DMS53 treated with DMSO at 0.1 percent for 48 hours (cell line): ENCODE measurements around the gene TRIM7.
"Not testable (repeated sequence)": the region's sequence is repeated elsewhere in the genome, so short reads cannot be mapped to it uniquely, and the experiment has no call there.

Experiments
- DNase-seq: peaks from one replicate; lab custom pipeline; 2025; ENCODE audit not compliant: unreplicated experiment; lab: John Stamatoyannopoulos, UW

TRIM7 gene

DNA sequence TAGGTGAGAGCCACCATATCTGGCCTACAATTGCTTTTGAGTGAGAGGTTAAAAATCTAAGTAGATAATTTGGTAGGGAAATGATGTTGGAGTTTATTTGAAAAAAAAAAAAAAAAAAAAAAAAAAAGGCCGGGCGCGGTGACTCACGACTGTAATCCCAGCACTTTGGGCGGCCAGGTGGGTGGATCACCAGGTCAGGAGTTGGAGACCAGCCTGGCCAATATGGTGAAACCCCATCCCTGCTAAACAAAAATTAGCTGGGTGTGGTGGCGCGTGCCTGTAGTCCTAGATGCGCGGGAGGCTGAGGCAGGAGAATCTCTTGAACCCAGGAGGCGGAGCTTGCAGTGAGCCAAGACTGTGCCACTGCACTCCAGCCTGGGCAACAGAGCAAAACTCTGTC lies 9.3 kb upstream of the TRIM7 start:
- not testable (repeated sequence) for DNase-seq

DNA sequence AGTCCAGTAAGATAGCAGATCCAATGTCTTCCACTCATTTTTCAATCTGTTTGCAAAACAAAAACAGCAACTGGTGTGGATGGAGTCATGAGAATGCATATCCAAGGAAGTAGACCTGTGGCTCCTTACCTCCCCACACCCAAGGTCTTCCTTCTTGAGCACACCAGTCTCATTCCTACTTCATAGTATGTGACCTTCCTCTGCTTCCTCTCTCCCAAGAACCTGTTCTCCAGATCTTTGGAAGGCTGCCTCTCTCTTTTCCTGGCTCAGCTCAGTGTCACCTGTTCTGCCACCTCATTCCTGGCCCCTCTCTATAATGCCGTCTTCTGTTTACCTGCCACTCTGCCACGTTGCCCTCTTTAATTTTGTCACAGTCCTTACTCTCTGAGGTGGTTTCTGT lies 7.9 kb upstream of the TRIM7 start:
- DNase-seq: no peak

DNA sequence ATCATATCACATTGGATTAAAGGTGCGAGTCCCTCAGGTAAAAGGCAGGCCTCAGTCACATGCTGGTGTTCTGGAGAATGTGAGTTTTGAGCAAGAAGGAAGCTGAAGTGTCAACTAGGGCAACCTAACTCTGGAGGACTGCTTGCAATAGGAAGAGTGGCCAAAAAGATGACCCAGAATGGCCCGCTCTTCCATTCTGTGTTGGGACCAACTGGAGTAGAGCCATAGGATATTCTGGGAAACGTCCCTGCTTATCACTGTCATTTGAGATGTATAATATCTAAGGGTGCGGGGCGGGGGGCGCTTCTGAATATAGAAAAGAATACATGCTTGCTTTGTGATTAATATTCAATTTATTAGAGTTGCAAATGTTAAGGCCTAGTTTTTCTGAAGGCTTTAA lies 7.1 kb upstream of the TRIM7 start:
- DNase-seq: no peak

DNA sequence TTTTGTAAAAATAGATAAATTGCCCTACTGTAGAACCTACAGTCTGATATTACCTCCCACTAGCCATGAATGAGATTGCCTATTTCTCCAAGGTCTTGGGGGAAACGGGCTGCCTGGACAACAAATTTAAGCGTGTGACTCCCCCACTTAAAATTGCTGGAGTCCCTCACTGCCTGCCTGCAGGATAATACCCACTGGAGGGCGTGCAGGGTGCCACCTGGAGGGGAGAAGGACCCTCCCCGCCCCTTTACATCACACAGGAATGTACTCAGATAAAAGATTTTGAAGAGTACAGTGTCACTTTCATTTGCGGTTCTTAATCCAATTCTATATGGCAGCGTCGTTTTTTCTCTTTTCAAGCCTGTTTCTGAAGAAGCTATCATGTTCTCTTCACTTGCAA lies 6.2 kb upstream of the TRIM7 start:
- no peak for DNase-seq

DNA sequence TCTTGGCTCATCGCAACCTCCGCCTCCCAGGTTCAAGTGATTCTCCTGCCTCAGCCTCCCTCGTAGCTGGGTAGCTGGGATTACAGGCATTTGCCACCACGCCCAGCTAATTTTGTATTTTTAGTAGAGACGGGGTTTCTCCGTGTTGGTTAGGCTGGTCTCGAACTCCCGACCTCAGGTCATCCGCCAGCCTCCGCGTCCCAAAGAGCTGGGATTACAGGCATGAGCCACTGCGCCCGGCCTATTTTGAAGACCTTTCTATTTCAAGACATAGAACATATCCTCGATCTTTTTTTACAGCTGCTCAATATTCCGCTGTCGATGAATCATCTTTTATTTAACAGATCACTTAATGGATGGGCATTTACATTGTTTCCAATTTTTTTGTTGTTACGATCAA lies 5.7 kb upstream of the TRIM7 start:
- not testable (repeated sequence) for DNase-seq

DNA sequence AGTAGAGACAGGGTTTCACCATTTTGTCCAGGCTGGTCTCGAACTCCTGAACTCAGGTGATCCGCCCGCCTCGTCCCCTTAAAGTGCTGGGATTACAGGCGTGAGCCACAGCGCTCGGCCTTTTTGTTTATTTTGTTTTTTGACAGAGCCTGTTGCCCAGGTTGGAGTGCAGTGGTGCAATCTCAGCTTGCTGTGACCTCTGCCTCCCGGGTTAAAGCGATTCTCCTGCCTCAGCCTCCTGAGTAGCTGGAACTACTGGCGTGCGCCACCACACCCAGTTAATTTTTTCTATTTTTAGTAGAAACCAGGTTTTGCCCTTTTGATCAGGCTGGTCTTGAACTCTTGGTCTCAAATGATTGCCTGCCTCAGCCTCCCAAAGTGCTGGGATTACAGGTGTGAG lies 5.2 kb upstream of the TRIM7 start:
- DNase-seq: not testable (repeated sequence)

DNA sequence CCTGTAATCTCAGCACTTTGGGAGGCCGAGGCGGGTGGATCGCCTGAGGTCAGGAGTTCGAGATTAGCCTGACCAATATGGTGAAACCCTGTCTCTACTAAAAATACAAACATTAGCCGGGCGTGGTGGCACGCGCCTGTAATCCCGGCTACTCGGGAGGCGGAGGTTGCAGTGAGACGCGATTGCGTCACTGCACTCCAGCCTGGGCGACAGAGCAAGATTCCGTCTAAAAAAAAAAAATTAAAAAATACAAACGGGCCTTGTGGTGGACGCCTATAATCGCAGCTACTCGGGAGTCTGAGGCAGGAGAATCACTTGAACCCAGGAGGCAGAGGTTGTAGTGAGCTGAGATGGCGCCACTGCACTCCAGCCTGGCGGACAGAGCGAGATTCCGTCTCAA lies 4.0 kb upstream of the TRIM7 start:
- DNase-seq: not testable (repeated sequence)

DNA sequence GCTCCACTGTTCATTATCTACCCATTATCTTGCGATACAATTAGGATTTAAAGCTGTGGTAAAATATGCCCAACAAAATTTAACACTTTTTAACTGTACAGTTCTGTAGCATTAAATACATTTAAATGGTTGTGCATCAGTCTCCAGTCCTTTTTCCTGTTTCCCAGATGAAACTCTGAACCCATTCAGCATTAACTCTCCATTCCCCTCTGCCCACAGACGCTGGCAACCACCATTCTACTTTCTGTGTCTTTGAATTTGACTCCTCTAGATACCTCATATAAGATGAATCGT lies 2.9 kb upstream of the TRIM7 start:
- DNase-seq: no peak

DNA sequence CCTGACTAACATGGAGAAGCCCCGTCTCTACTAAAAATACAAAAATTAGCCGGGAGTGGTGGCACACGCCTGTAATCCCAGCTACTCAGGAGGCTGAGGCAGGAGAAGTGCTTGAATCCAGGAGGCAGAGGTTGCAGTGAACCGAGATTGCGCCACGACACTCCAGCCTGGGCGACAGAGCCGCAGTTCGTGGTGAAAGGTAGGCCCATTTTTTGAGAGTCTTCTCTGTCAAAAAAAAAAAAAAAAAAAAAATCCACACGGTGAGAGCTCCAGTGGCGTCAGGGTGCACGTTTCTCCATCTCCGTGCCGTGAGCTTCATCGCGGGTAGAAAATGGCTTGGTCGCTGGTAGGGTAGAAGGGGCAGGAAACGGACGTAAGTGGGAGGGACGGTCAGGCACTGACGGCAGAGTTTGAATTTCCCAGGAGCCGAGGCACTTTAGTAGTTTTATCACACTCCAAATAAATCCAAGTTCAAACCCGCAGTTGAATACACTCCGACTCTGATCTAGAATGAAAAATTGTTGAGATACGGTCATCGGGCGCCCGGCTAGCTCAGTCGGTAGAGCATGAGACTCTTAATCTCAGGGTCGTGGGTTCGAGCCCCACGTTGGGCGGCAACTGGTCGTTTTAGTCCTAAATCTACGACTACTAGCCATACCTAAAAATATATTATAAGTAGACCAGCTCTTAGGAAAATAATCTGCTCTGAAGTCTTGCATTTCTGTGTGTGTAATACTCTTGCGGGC lies 2.4 kb upstream of the TRIM7 start:
- no peak for DNase-seq

DNA sequence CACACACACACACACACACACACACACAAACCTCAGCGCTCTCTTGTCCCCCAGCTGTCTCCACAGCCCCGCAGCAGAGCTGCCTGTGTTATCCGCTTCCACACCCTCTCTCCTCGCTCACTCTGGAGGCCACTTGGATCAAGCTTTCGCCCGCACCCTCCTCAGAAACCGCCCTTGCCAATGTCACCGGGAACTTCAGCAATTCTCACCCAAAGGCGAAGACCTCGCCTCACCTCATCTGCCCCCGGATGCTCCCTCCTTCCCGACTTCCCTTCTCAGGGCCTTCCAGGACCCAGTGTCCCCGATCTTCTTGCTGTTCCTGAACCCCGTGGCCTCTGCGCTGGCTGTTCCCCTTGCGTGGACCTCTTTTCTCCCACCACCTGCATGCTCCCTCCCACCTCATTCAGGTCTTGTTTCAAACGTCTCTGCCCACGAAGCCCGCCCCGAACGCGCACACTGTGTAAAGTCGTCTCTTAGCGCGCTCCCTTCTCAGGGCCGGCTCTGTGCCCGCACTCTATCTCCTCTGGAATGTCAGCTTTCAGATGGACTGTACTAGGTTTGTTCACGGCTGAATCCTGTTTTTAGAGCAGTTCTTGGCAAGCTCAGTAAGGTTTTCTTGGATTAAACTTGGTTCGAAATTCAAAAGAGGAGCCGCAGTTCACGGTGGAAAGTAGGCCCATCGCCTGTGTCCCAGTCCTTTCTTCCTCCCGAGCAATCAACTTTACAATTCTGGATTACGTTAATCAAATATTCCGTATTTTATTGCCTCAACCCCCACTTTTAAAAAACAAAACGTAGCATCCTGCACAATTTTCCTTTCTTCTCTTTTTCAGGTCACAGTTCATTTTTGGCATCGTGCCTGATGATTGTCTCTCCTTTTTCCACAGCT lies 1.0 kb upstream of the TRIM7 start:
- no peak for DNase-seq

DNA sequence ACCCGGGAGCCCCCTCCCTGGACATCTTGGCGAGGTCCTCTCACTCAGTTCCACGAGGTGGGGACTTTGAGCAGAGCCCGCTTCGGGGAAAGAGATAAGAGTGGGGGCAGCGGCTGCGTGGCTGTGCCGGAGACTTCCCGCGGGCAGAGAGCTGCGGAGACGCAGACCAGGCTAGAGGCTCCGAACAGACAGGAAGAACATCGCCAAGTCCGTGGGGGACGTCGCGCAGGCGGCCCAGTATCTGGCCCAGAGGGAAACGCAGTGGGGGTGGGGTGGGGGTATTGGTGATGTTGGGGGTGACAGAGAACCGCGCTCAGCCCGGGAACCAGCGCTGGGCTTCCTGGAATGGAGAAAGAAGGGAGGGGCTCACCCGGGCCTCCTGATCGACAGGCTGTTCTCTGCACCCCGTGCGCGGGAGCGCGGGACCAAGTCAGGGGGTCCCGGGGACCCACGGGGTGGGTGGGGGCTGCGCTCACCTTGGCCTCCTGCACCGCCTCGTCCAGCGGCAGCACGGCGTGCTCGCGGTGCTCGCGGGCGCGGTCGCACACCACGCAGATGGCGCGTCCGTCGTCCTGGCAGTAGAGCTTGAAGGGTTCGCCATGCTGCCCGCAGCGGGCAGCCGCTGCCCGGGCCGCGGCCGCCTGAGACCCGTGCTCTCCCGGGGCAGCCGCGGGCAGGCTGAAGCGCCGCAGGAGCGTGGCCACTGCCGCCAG lies 727 bp downstream of the TRIM7 start:
- DNase-seq: no peak

DNA sequence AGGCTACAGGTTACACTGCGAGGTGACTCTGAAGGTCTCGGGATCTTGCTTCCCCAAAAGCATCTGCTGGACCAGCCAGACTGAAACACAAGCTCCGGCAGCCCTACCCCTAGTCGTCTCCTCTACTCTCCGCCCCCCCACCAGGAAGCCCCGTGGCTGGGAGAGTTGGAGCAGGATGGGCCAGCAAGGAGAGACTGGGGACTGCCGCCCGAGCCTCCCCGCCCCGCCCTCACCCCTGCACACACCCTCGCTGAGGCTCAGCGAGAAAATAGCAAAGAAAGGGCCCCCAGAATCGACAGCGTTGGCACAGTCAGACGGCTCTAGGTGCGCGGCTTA lies 1.3 kb downstream of the TRIM7 start:
- DNase-seq: no peak

DNA sequence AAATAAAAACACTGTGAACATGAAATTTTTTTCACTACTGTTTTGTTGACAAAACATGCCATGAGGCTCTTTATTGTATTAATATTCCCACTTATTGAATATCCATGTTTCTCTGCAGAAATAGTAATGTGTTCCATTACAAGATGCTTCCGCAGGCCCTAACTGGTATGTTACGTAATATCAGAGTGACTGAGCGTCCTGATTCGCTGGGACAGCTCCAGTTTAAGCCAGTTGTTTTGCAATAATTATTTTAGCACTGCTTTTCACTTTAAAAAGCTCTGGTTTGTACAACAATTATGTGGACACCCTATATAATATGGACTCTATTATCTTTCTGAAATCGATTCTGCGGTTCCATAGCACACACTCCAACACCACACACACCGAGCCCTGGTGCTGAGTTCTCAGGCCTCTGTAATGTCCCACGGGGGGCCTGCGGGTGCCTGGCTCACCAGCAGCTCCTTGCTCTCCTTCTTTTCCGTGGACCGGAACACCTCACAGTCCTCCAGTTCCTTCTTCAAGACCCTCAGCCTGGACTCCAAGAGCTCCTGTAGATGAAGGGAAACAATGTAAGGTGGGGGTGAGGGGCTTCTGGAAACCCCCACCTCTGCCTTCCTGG lies 1.8 kb downstream of the TRIM7 start:
- DNase-seq: no peak

DNA sequence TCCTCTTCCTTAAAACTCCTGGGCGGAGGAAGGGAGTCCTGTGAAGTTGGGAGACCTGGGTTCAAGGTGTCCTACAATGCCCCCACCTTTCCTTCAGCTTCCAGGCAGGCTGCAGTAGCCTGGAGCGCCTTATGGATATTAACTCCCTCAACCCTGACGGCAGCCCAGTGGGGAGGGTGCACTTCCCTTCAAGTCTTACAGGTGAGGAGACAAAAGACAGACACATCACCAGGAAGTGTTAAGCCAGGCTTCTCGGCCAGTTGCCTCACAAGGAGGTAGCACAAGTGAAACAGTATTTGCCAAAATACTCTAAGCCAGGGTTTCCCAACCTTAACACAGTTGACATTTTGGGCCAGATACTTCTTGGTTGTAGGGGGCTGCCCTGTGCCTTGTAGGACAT lies 4.2 kb downstream of the TRIM7 start:
- DNase-seq: no peak

DNA sequence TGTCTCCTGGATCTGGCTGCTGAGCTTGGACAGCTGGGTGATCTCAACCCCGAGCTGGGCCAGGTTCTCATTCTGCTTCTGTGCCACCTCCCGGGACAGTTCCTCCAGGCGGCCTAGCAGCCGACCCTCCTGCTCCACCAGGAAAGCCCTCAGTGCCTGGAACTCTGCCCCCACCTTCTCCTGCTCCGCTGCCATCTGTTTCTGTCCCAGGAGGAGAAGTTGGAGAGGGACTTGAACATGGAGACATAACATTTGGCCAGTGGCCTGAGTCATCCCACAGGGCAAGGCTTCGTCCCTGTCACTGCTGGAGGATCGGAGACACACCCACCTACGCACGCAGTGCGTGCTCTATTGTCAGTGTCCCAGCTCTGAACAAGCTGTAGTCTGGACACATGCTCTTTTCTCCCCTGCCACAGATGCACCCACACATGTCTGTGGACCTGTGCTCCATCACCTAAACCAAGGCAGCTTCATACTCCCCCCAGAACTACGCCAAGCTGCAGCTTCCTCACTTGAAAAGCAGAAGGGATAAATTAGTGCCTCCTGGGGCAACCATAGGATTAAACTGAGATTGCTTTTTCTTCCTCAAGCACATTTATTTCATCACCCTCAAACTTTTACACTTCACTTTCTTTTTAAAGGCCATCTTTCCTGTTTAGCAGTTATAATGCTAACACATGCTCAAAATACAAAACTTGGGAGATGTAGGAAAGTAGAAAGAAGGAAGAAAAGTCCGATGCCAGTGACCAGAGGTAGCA lies 4.9 kb downstream of the TRIM7 start:
- no peak for DNase-seq

DNA sequence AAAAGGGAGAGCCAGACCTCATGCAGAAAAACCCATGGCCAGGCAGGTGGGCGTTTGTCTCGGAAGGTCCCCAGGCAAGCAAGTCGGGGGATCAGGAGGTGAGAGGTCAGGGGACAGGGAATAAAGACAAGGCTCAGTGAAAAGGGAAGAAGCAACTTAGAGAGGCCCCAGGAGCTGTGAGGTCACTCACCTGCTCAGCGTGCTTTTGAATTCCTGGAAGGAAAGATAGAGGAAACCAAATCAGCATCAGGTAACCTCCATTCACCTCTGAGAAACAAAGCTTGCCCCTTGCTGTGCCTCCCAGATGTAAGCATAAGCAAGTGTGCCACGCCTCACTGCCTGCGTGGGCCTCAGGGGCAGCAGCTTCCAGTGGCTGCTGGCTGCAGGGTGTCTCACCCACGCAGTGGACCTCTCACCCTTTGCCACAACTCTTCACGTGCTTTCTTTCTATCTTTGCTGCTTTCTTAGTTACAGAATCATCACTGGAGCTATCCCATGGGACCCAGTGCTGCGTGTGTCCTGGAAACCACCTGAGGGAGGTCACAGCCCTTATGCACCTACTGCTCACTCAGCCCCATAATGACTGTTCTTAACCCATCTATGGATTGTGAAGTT lies 6.0 kb downstream of the TRIM7 start:
- DNase-seq: no peak

DNA sequence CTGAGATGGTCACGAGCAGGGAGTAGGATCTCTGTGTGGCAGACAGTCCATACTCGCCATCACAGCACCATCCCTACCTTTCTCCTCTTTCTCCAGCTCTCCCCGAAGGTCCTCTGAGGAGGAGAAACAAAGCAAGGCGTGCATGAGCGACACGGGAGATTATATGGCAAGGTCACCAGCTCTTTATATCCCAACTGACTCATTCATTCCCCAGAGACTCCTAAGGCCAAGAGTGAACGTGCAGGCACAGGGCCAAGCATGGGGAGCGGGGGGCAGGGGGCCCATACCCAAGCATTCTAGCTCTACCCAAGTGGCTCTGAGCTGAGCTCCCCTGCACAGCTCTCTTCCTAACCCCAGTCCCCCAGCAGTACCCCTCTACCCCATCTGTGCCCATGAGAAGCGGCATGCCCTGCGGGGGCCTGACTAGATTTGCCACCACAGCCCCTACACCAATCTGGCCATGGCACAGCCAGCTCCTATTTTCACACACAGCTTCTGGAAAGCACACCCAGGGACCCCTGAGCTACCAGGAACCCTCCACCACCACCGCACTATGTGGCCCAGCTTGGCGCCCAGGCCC lies 6.8 kb downstream of the TRIM7 start:
- no peak for DNase-seq

DNA sequence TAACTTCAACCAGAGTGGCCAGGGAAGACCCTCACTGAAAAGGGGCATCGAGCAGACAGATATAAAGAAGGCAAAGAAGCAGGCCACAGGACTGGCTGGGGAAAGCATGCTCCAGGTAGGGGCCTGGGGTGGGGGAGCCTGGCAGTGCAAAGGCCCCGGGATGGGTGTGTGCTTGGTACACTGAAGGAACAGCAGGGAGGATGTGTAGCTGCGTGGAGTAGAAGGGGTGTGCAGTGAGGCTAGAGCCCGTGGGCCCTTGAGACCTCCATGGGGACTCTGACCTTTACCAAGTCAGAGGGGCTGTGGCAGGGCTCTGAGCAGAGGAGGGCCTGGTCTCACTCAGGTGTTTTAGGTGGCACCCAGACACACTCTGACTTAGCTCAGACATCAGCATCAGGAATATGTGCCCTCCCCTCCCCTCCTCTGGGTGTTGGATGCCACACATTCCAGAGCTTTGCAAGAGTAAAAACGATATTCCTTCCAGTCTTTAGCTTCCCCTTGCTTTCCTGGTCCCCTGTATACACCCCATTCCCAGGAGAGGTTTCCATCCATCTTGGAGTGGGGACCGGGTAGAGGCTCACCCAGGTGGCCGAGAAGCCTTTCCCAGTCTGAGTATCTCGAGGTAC lies 7.6 kb downstream of the TRIM7 start:
- DNase-seq: no peak

DNA sequence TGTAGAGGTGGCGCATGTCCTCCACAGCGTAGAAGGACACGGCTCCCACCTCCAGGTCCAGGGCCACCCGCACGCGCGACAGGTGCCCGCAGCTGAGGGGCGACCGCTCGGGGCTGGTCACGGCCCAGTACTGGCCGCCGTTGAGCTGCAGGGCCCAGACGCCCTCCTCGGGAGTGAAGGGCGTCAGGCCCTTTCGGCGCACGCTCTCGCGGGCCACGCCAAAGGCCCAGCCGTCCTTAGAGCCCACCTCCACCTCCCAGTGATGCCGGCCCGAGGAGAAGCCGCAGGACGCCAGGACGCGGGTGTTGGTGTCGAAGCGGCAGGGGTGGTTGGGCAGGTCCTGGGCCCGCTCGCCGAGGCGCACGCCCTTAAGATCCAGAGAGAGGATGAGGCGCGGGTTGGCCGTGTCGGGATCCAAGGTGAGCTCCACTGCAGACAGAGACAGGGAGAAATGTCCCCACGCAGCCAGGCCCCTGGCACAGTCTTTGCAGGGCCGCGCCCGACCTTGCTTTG lies 9.7 kb downstream of the TRIM7 start:
- no peak for DNase-seq
